Immature natural killer cell (primary cell): ENCODE data around the gene ACO1. TPM values are rescaled to one million over a fixed set of nuclear protein-coding genes. Genes with fewer than 3 reads are reported as not detected.
A peak's percentile ranks its signal among the peaks of the same experiment; 100 is the strongest.
"Not testable (repeated sequence)": the region's sequence is repeated elsewhere in the genome, so short reads cannot be mapped to it uniquely, and the experiment has no call there.

Source experiments
- DNase-seq, 3 donors: peaks; one replicate each; pipeline ENCODE4 v3.0.0; 2022; ENCODE audit warnings: mixed read lengths in 1 of 3
- H3K27ac Mint-ChIP-seq, 6 donors: one replicate each; pipeline ENCODE4 v1.8.0; 2020; ENCODE audit warnings: mixed read lengths in 6 of 6, mild to moderate bottlenecking in 5 of 6, inconsistent platforms in 4 of 6, moderate library complexity in 3 of 6
- H3K27me3 Mint-ChIP-seq, 3 donors: one replicate each; pipeline ENCODE4 v1.8.0; 2020 to 2021; ENCODE audit warnings: low read depth in 3 of 3, mild to moderate bottlenecking in 3 of 3, mixed read lengths in 3 of 3, moderate library complexity in 3 of 3, inconsistent platforms in 1 of 3
- H3K36me3 Mint-ChIP-seq, 3 donors: one replicate each; pipeline ENCODE4 v1.8.0; 2020; ENCODE audit warnings: mixed read lengths in 3 of 3, inconsistent platforms in 2 of 3, mild to moderate bottlenecking in 2 of 3
- H3K4me1 Mint-ChIP-seq, 2 donors: one replicate each; pipeline ENCODE4 v1.8.0; 2020; ENCODE audit warnings: inconsistent platforms in 2 of 2, mild to moderate bottlenecking in 2 of 2, mixed read lengths in 2 of 2, moderate library complexity in 1 of 2
- H3K4me3 Mint-ChIP-seq, 5 donors: one replicate each; pipeline ENCODE4 v1.8.0; 2020; ENCODE audit warnings: mild to moderate bottlenecking in 5 of 5, mixed read lengths in 5 of 5, inconsistent platforms in 3 of 5, moderate library complexity in 3 of 5
- H3K9me3 Mint-ChIP-seq, 6 donors: one replicate each; pipeline ENCODE4 v1.8.0; 2020; ENCODE audit warnings: mild to moderate bottlenecking in 6 of 6, mixed read lengths in 6 of 6, inconsistent platforms in 4 of 6, moderate library complexity in 3 of 6
- polyA plus RNA-seq, 3 donors: library from polyadenylated mRNA; unstranded; fragments of 300-500 nt; fragmentation: Illumina TruSeq; gene quantifications; one replicate each; pipeline ENCODE4 v1.2.3, GENCODE V29; 2021

The ACO1 gene
- 10 to 100 TPM in 2 of 3 donors, 1 to 10 TPM in 1; 6.2 to 16.3 (median 11.8) TPM for polyA plus RNA-seq

DNA sequence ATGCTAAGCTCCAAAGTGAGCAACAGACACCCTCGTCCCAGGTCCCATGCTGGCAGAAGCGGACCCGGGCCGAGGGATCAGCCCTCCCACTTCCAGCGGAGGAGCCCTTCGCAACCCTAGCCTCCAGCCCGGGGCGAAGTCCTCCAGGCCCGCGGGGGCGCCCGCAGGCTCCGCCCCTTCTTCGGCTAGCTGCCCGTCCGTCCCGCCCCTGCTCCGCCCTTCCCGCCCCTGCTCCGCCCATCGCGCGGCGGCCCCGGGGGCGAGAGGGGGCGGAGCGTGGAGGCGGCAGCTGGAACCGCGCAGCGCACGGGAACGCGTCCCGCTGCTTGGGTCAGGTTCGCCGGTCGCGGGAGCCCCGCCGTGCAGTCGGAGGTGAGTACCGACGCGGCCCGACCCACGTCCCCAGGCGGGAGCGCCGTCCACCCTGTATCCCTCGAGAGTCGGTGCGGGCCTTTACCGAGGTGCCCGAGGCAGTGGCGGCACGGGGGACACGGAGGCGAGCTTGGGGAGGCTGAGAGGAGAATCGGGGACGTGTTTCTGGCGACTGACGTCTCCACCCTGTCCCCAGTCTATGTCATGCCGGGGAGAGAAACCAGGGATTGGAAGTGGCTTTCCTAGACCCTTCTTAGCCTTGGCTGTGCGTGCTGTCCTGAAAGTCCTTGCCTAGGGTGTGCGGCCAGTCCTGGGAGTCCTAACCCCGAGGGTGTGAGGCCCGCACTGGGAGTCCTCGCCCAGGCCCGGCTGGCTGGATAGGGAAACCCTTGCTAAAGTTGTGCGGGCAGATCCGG lies at the start of gene ACO1:
ACO1 (plus strand) TSS at position 280 of the 788 bp plus-strand sequence. CDS start 20,864 bp downstream, outside the sequence.
- Mint-ChIP-seq H3K4me1 (peaks cover 11 to 14% of the 10 kb centered on the region in 2 donors), H3K4me3 (peak within 1 kb of the TSS; percentile 79 to 88 (median 84)), H3K27me3 (peaks cover 6 to 17% (median 12%) of the 10 kb centered on the region in 3 donors), H3K36me3 (no peaks in the 10 kb centered on the region), H3K9me3 (no peaks in the 10 kb centered on the region), H3K27ac (peak within 1 kb of the TSS in 5 of 6 donors; percentile 30 to 70 (median 54))
- DNase-seq = peak; percentile 86 to 88 (median 88)

DNA sequence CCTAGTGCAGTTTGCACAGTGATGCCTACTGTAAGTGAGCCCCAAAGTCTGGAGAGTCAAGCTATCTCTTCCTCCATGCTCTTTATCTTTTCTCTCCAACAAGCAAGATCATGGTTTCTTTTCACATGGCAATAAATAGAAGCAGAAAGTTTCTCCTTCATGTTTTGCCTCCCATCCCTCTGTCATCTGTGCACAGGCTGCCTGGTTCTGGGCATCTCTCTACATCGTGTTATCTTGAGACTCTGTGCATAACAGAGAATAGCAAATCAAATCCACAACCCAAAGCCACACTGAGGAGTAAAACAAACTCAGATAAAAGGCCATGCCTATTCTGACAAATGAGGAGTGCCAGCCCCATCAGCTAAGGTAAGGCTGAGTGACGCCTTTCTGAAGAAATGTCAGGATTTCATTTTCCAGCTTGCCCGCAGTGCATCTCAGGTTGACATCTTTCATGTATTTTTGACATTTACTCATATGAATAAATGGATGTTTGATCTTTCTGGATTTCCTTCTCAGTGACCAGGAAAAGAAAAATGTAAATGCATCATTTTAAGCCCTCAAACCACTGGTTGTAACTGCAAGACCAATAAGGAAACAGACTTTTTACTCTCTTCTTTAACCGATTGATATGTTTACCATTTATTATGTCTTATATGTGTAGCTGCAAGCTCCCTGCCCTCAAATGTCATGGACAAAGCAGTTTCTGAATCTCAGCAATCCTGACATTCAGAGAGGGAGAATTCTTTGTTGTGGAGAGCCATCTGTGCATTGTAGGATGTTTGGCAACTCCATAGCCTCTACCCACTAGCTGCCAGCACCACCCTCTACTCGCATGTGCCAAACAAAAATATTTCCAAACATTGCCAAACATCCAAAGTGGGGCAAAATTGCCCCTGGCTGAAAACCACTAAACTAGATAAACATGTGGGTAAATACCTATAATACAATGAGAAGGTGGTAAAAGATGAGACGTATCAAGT lies 49.2 kb upstream of the ACO1 start:
- Mint-ChIP-seq H3K4me3 (no peak overlapping the region), H3K36me3 (no peaks in the 10 kb centered on the region), H3K9me3 (no peaks in the 10 kb centered on the region), H3K27ac (no peak overlapping the region), H3K27me3 (peaks cover 4 to 8% (median 4%) of the 10 kb centered on the region in 3 donors), H3K4me1 (no peaks in the 10 kb centered on the region)
- DNase-seq = no peak

DNA sequence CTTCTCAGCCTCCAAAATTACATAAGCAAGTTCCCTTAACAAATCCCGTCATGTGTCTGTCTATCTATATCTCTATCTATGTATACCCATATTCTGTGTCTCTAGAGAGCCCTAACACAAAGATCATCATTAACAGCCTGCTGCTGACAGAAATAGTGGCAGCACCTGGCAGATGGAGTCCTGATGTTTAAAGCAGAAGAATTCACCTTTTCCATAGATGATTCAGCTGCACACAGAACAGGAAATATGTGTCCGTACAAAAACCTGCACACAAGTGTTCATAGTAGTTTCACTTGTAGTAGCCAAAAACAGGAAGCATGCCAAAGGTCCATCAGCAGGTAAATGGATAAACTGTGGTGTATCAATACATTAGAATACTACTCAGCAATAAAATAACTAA lies 45.0 kb upstream of the ACO1 start:
- Mint-ChIP-seq H3K27me3 (peaks cover 2 to 10% (median 4%) of the 10 kb centered on the region in 3 donors), H3K36me3 (no peaks in the 10 kb centered on the region), H3K4me3 (no peak overlapping the region), H3K4me1 (no peaks in the 10 kb centered on the region), H3K27ac (no peak overlapping the region), H3K9me3 (no peaks in the 10 kb centered on the region)
- no peak for DNase-seq

DNA sequence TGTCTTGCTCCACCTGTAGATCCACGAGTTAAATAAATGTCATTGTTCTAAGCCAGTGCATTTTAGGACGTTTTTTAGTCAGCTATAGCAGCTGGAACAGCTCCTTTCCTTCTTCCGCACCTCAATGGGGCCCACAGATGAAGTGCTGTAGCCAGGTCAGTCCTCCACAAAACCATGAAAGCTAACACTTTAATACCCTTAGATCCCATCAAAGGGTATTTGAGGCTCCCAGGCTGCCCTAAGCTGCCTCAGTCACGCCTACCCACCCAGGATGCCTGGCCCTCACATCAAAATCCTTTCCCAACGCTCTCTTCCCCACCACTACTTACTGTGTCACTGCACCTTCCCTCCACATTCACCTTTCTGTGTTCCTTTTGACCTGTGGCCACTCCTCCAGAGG lies 44.1 kb upstream of the ACO1 start:
- no peak overlapping the region for H3K27ac Mint-ChIP-seq
- H3K4me3 Mint-ChIP-seq = no peak overlapping the region
- no peaks in the 10 kb centered on the region for H3K4me1 Mint-ChIP-seq
- no peaks in the 10 kb centered on the region for H3K9me3 Mint-ChIP-seq
- H3K27me3 Mint-ChIP-seq = peaks cover 2 to 4% (median 4%) of the 10 kb centered on the region in 3 donors
- H3K36me3 Mint-ChIP-seq = no peaks in the 10 kb centered on the region
- DNase-seq = no peak

DNA sequence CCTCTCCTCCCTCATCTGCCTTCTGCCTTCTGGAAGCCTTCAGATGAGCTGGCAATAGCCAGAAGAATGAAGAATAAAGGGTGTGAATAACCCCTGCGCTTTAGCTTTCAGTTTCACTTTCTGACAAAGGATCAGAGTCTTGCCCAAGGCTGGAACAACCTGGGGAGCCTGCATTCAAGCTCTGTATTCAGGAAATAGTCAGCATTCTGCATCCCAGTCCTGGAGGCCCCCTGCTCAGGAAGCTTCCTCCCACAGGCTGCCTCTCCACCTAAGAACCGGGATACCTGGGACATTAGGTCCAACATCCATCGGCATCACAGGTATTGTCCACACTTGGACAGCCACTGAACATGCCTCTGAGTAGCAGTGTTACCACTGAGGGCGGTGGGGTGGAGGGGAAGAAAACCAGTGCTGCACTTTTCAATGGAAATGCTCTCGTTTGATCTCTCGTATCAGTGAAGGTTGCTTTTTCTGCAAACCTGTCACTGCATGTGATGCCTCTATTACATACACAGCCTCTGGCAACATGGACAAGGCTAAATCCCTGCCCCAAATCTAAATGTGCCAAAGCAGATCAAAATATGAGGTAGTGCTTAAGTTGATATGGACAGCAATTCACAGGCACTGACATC lies 39.8 kb upstream of the ACO1 start:
- peaks cover 0 to 2% (median 0%) of the 10 kb centered on the region in 3 donors for H3K27me3 Mint-ChIP-seq
- no peaks in the 10 kb centered on the region for H3K4me1 Mint-ChIP-seq
- no peak for DNase-seq
- no peak overlapping the region for H3K27ac Mint-ChIP-seq
- no peak overlapping the region for H3K4me3 Mint-ChIP-seq
- no peaks in the 10 kb centered on the region for H3K9me3 Mint-ChIP-seq
- H3K36me3 Mint-ChIP-seq = no peaks in the 10 kb centered on the region

DNA sequence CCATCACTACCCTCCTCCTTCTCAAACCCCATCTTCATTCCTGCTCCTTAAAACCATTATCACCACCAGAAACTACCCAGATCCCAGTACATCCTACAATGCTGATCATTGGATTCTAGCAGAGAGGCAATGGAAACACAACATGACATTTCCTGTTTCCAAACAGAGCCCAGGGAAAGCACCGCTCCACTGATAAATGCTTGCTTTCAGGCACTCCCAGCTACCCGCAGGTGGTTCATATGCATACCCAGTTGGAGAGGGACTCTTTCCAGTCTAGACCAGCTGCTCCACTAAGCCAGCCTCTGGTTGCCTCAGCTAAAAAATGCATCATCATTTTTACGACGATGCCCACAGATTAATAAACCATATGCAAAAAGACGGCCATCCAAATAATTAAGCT lies 39.2 kb upstream of the ACO1 start:
- Mint-ChIP-seq H3K4me1 (no peaks in the 10 kb centered on the region), H3K27ac (no peak overlapping the region), H3K27me3 (peaks cover 0 to 2% (median 0%) of the 10 kb centered on the region in 3 donors), H3K4me3 (no peak overlapping the region), H3K9me3 (no peaks in the 10 kb centered on the region), H3K36me3 (no peaks in the 10 kb centered on the region)
- DNase-seq = no peak

DNA sequence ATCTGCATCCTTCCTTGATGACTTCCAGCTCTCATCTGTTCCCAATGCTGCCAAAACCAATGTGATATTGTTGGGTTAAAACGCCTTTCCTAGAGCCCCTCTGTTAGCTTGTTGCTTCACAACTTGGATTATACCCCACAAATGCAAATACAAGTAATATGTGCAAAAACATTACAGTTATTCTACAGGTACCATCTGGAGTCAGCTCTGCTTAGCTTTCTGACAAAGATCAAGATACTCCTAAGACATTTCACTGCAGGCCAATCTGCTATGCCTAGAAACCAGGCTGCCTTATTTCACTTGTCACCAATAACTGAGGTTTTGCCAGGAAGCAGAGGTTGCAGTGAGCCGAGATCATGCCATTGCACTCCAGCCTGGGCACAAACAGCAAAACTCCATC lies 36.9 kb upstream of the ACO1 start:
- Mint-ChIP-seq H3K4me1 (no peaks in the 10 kb centered on the region), H3K4me3 (no peak overlapping the region), H3K9me3 (no peaks in the 10 kb centered on the region), H3K27me3 (no peaks in the 10 kb centered on the region), H3K27ac (no peak overlapping the region), H3K36me3 (no peaks in the 10 kb centered on the region)
- no peak for DNase-seq

DNA sequence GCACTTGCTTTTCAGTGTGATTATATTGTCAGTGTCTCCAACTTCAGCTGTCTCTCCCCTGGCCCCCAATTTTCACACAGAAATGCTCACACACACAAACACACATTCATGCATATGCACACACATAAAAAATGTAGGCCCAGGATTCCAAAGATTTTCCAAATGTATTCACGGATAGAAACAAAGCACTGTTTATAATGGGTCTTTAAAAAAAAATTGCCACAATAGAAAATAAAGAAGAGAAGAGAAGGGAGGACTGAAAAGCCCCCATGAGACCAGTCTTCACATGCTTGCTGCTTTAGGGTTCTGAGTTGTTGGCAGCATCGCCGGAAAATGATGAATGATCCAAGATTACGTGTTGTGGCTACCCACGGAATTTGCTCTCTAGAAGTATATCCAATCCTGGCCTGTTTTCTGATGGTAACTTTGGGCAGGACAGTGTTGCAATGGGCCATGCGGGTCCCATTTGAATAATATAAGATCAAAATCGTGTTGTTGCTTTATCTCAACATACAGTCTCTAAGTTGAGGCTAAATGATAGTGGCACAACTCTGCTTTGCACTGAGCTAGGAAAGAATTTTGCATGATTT lies 36.2 kb upstream of the ACO1 start:
- Mint-ChIP-seq H3K27ac (no peak overlapping the region), H3K9me3 (no peaks in the 10 kb centered on the region), H3K4me3 (no peak overlapping the region), H3K27me3 (no peaks in the 10 kb centered on the region), H3K36me3 (no peaks in the 10 kb centered on the region), H3K4me1 (no peaks in the 10 kb centered on the region)
- DNase-seq = no peak

DNA sequence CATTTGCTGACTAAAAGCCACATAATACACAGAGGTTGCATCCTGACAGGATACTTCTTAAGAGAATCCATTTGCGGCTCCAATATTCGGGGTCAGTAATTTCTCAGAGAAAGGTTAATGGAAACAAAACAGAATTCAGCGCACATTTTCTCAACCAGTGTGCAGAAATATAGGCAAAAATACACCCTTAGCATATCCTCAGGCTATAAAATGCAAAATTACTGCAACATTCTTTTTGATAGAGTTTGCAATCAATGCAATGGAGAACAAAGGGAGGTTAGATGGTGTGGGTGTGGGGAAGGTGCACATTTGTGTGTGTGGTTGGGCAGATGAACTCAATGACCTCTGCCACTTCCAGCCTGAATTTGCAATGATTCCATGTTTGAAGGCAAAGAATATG lies 35.4 kb upstream of the ACO1 start:
- Mint-ChIP-seq H3K4me1 (no peaks in the 10 kb centered on the region), H3K27me3 (no peaks in the 10 kb centered on the region), H3K4me3 (no peak overlapping the region), H3K27ac (no peak overlapping the region), H3K36me3 (no peaks in the 10 kb centered on the region), H3K9me3 (no peaks in the 10 kb centered on the region)
- DNase-seq = no peak

DNA sequence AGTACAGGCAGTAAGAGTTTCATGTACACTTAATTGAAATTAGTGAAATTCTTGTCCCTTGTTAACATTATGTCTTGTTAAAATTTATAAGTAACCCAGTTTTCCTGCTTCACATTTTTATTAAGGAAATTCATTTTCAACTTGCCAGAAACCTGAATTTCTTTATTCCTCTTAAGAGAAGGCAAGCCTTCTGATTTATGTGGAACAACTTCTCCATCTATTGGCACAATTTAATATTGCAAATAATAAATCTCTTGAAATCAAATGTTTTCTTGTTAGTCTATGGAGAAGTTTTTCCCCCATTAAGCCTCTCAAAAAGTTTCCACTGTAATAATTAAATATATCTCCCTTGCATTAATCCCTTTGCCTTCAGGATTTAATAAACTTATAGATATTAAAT lies 33.8 kb upstream of the ACO1 start:
- peaks cover 0 to 3% (median 0%) of the 10 kb centered on the region in 3 donors for H3K27me3 Mint-ChIP-seq
- no peaks in the 10 kb centered on the region for H3K4me1 Mint-ChIP-seq
- no peak overlapping the region for H3K4me3 Mint-ChIP-seq
- no peaks in the 10 kb centered on the region for H3K36me3 Mint-ChIP-seq
- H3K9me3 Mint-ChIP-seq = no peaks in the 10 kb centered on the region
- H3K27ac Mint-ChIP-seq = no peak overlapping the region
- no peak for DNase-seq

DNA sequence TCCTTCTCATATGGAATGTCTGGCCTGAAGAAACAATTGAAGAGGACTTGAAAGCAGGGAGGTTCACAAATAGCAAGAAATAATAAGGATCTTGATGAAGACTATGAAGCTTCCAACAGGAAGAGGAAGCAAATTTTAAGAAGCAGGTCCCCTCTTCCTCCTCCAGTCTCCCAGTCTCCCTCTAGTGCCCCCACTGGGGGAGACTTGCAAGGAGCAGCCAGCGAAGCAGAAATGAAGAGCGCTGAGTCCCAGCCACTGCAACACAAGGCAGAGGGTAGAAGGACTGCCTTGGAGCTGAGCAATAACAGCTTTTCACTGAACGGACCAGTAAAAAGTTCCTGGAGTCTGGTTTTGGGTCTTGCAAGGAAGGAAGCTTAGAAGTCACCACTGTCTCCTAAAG lies 32.6 kb upstream of the ACO1 start:
- Mint-ChIP-seq H3K36me3 (no peaks in the 10 kb centered on the region), H3K4me3 (no peak overlapping the region), H3K27ac (no peak overlapping the region), H3K27me3 (peaks cover 0 to 5% (median 0%) of the 10 kb centered on the region in 3 donors), H3K4me1 (no peaks in the 10 kb centered on the region), H3K9me3 (no peaks in the 10 kb centered on the region)
- no peak for DNase-seq

DNA sequence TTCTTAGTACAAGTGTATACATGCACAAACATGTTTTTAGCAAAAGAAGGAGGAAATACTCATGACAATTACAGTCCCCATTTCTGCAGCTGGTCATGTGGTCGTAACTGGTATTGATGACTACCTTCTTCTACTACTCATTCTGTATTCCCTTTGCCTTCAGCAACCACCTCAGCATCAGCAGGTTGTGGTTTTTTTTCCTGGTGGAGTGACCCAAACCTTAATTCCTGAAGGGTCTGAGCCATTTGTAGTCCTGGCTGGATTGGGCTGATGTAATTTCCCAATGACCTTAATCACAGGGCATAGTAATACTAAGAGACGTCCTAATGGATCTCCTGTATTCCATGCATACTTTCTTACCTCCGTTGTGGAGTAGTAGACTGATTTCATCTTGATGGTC lies 31.0 kb upstream of the ACO1 start:
- H3K36me3 Mint-ChIP-seq, H3K4me3 Mint-ChIP-seq, H3K4me1 Mint-ChIP-seq: not testable (repeated sequence)

DNA sequence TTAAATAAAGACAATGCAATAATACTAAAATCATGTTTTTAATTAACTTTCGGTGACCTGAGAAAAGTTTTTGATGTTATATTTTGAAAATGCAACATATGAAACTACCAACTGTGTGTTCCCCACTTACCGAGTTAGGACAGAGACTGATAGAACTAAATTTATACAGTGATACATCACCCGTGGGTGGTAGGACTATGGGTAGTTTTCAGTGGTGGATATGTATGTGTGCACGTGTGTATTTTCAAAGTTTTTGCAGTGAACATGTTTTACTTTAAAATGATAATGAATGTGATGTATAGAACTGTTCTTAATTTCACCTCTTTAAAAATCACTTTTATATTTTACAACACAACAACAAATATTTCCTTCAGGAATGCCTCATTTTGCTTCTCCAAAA lies 25.0 kb upstream of the ACO1 start:
- Mint-ChIP-seq H3K27ac (no peak overlapping the region), H3K9me3 (no peaks in the 10 kb centered on the region), H3K4me1 (no peaks in the 10 kb centered on the region), H3K4me3 (no peak overlapping the region), H3K36me3 (no peaks in the 10 kb centered on the region), H3K27me3 (peaks cover 0 to 9% (median 0%) of the 10 kb centered on the region in 3 donors)
- DNase-seq = no peak

More for the DNA sequence above, 31.0 kb upstream of the ACO1 start:
- not testable (repeated sequence) for DNase-seq, H3K27ac Mint-ChIP-seq, H3K27me3 Mint-ChIP-seq, H3K9me3 Mint-ChIP-seq
